AML-193 (cell line): ENCODE data around the gene CCDC149.

Experiments used
- DNase-seq, 2 experiments: peaks; one replicate each; lab custom pipeline; 2025; lab: John Stamatoyannopoulos, UW

Gene CCDC149

GRCh38 chr4:24881508-24882196, 31.2 kb downstream of the CCDC149 start:
- DNase-seq = no peak

DNA sequence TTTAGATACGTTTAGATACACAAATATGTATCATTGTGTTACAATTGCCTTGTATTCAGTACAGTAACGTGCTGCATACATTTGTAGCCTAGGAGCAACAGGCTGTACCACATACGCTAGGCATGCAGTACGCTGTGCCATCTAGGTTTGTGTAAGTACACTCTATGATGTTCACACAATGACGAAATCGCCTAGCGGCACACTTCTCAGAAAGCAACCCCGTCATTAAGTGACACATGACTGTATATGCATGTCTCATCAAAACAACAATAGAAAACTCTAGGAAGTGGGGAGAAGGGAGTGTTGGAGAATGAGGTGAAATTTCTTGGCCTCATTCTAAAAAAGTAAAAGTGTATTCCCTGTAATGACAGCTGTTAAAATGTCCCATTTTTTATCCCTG, 32.7 kb downstream of the CCDC149 start:
- DNase-seq = no peak

DNA sequence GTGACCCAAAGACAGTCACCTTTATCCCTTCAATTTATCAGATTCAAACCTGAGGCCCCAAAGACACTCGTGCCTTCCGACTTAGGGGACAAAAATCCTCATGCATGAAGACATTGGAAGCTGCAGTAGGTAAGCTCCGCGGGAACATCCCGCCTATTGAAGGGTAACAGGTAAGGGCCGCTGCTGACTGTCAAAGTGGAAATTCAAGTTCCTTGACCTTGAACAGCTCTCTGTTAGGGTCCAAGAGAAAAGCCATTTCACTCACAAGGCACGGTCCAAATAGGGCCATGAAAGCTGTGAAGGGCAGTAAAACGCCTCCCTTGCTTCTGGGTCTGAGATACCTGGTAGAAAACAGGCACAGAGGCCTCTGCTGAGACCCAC, 34.2 kb downstream of the CCDC149 start:
- no peak for DNase-seq

- no peak for DNase-seq
These were observed 34.8 kb downstream of the CCDC149 start for GRCh38 chr4:24877868-24878635.

DNA sequence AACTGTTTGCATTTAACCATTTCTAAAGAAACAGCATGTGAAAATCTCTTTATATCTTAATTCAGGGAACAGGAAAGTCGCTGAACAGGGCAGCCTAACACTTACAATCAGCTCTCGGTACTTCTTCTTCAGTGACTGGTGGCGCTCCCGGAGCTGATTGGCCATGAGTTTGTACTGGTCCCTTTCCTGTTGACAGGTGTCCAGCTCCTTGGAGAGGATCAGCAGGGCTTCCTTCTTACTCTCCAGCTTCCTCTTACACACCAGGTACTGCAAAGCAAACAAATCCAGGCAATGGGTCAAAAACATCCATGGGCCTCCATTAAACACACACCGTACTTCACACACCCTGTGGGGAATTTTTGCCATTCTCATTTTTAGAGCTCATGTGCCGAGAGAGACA, 36.4 kb downstream of the CCDC149 start:
- DNase-seq = no peak

GRCh38 chr4:24872720-24873119, 40.1 kb downstream of the CCDC149 start:
- no peak for DNase-seq

GRCh38 chr4:24871210-24871609, 41.6 kb downstream of the CCDC149 start:
- no peak for DNase-seq

- no peak for DNase-seq
These were observed 45.0 kb downstream of the CCDC149 start for GRCh38 chr4:24867766-24868296.

DNA sequence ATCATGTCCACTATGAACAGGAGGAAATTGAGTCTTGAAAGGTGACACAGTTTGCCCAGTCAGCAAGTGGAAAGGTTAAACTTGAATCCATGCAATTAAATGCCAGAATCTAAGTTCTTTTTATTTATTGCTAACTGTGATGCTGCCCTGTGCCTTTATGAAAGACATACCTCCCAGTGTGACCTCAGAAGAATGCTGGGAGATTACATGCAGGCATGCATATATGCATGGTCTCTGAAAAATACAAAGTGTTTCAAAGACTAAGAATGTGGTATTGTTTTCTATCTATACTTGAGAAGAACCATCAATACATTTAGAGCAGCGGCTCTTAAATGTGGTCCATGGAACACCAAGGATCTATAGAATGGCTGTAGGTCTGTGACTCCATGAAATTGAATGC, 45.6 kb downstream of the CCDC149 start:
- DNase-seq = no peak

GRCh38 chr4:24865401-24865800, 47.4 kb downstream of the CCDC149 start:
- DNase-seq = no peak

- DNase-seq = no peak
These were observed 49.0 kb downstream of the CCDC149 start for GRCh38 chr4:24863799-24864198.

DNA sequence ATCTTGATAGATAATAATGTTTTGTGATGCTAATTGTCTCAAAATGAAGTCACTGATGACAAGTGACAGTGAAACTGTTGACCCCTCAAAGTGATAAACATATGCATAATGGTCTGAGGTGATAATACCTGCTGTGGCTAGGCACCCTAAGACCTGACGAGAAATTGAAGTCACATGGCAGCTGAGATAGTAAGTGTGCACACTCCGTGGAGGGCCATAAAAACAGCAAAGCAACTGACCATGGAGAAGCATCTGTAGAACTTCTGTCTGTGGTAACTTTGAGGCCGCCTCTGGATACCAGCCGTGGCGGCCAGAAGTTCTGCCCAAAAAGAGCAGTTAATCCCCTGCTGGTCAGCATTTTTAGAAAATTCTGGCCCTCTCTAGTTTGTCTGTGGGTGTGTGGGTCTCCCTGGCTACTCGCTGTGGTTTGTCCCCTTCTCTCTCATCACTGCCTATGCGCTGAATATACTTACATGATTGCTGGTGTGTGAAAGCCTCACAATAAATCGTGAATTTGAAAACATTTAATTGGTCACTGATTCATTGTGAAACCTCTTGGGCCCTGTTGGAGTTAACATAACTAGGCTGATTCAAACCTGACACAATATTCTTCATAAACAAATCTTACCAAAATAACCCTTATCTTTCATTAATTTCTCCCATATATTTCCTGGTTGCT, 50.6 kb downstream of the CCDC149 start:
- no peak for DNase-seq

DNA sequence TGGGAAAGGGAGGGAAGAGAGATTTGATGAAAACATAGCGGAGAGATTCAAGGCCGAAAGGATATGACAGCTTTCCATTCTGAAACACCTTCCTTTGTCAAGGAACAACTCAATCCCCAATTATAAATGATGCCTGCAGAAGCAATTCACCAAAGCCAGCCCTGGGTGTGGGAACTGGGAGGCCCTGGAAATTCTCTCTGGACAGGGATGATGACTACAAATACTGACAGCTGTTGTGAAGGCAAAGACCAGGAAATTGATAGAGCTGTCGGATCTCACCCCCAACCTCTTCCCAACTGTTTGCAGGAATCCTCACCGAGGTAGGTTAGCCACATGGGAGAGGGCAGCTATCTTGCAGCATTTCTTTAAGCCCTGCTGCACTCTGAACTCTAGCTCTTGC, 54.3 kb downstream of the CCDC149 start:
- no peak for DNase-seq

DNA sequence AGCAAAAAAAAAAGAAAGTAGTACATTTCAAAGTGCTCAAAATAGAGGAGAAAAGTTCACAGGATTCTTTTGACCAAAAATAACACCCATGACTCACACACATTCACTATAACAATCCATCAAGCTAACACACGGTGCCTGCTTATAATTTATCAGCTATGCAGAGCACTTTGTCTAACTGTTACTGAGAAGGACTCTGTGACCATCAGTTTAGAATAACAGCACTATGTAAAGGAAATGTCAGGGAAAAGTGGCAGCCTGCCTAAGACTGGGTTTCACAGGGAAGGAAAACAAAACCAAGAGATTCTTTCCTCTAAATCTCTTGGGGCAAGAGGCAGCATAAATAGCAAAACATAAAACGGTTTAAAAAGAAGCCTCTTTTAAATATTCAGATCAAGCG, 54.8 kb downstream of the CCDC149 start:
- no peak for DNase-seq

DNA sequence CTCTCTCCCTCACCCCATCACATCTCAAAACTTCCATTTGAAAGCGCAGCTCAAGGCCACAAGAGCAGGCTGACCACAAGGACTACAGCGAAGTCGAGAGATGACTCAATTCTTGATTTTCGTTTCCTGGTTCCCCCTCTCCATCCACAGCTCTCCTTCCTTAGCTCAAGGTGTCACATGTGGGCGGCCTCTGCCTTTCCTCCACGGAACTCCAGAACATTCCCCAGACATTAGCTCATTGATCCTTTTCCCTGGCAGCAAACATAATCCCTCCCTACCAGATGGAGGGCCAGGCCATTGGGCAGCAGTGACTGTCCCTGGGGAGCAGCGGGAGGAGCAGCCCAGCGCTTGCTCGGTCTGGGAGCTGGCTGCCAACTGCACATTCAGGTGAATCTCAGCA, 56.3 kb downstream of the CCDC149 start:
- no peak for DNase-seq

DNA sequence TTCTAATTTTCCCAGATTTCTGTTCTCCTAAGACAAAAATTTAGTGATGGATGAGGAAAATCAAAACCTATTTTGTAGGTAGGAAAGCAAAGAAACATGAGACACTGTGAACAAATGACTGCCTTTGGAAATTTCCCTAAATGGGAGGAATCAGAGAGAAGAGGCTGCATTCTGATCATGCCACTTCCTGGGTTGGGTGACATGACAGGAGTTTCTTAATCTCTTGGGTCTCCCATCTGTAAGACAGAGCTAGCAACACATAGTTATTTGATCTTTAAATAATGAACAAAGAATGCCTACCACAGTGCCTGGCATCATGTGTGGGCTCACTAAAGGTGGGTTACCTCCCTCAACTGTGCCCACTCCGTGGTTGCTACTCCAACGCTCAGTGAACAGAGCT, 57.1 kb downstream of the CCDC149 start:
- DNase-seq = no peak

DNA sequence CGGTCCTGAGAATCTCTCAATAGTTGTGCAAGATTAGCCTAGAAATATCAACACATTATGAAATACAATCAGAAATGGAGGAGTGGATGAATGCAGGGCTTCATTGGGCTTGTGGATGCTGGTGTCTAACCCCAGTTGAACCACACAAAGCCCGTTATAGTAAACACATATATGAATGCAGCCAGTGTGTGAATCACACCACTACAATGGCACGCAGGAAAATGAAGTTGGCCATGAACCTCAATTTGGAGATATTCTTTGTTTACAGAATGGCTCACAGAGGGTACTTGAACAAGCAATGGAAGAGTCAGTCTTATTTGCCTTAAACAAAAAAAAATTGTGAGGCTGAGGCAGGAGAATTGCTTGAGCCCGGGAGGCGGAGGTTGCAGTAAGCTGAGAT, 59.7 kb downstream of the CCDC149 start:
- DNase-seq = no peak

DNA sequence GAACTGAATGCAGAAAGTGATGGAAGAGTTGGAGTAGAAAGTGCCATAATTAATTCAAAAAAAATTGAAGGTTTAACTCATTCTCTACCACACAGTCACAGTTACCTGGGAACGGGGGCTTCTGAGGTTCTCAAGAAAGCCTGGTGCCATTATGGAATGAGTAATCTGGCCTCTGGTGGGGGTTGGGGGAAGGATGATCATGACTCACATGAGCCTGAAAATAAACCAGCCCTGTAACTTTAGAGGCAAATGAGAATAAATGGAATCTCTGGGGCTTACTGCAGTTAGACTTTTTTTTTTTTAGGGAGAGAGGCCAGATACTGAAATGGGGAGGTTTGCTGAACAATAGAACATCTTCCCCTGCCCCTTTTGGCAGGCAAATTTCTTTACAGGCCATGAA, 62.2 kb downstream of the CCDC149 start:
- no peak for DNase-seq

GRCh38 chr4:24849756-24850155, 63.1 kb downstream of the CCDC149 start:
- no peak for DNase-seq

DNA sequence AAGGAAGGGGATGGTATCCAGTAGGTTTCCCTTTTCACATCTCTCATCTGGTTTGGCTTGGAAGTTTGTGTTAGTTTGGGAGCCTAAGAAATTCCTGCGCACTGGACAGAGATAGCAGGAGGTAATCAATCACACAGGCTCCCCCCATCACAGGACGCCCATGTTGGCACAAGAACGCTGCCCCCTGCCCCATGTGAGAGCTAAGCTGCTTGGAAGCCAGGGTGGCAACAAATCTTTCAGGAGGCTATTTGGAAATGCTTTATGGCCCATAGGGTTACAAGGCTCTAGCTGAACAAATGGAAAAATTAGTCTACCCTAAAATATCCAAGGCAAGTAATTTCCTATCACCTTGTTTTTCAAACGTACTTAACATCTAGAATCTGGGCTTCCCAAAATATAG, 63.5 kb downstream of the CCDC149 start:
- no peak for DNase-seq

DNA sequence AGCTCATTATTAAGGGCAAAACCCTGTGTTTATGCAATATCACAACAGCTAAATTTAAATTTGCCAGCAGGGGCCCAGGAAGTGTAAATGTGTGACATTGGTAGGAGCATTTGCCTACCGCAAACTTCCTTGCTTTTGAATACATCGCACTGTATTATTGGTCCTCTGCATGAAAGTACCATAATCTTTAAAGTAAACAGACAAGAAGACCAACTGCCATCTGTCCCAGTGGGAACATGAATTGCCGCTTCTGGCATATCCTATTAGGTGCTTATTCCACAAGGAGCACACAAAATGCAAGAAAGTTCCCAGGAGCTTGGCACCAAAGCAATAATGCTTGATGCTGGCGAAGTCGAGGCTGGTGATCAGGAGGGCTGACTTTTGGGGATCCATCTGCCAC, 66.1 kb downstream of the CCDC149 start:
- DNase-seq = no peak

GRCh38 chr4:24845902-24846301, 66.9 kb downstream of the CCDC149 start:
- DNase-seq = no peak

GRCh38 chr4:24845132-24845531, 67.7 kb downstream of the CCDC149 start:
- no peak for DNase-seq
